Gastroesophageal sphincter (tissue), 3 donors: ENCODE data around the gene B4GALT2.
A peak's percentile ranks its signal among the peaks of the same experiment; 100 is the strongest.

Source experiments
- CTCF ChIP-seq, 4 experiments: fragments of 200-600 bp in 2 of 4; fragments of 450-650 bp in 2 of 4; sonication (generic) in 1 of 4; IDR thresholded peaks; one replicate each; pipeline ENCODE4 v1.5.1; 2017 to 2019; ENCODE audit warnings: antibody characterized with exemption in 4 of 4, mild to moderate bottlenecking in 2 of 4, moderate library complexity in 2 of 4
- EP300 ChIP-seq: sonication (generic); formaldehyde crosslinking; IDR thresholded peaks from one replicate; pipeline ENCODE4 v1.6.1; 2017; ENCODE audit warnings: antibody characterized with exemption, mild to moderate bottlenecking
- POLR2A ChIP-seq, 2 donors: fragments of 450-650 bp; IDR thresholded peaks; one replicate each; pipeline ENCODE4 v1.6.1; 2017; ENCODE audit warnings: antibody characterized with exemption in 2 of 2, mild to moderate bottlenecking in 2 of 2, moderate library complexity in 1 of 2
- POLR2AphosphoS5 ChIP-seq: sonication (generic); formaldehyde crosslinking; IDR thresholded peaks from one replicate; pipeline ENCODE4 v1.6.1; 2017; ENCODE audit warnings: antibody characterized with exemption

GRCh38 chr1:43991200-43991475 lies 12.1 kb downstream of the B4GALT2 start:
- TF ChIP-seq POLR2A (IDR thresholded peaks at IDR 0.05) (peak; percentile 9 to 19), CTCF (IDR thresholded peaks at IDR 0.05) (no peak), EP300 (no peak), POLR2AphosphoS5 (no peak)
